ENCODE data around the gene ZYX.
"Not testable (repeated sequence)": the region's sequence is repeated elsewhere in the genome, so short reads cannot be mapped to it uniquely, and the experiment has no call there.

The ZYX gene

GRCh38 chr7:143424476-143424875 lies 43.3 kb downstream of the ZYX start:
- DNase-seq, result not testable (repeated sequence)

DNA sequence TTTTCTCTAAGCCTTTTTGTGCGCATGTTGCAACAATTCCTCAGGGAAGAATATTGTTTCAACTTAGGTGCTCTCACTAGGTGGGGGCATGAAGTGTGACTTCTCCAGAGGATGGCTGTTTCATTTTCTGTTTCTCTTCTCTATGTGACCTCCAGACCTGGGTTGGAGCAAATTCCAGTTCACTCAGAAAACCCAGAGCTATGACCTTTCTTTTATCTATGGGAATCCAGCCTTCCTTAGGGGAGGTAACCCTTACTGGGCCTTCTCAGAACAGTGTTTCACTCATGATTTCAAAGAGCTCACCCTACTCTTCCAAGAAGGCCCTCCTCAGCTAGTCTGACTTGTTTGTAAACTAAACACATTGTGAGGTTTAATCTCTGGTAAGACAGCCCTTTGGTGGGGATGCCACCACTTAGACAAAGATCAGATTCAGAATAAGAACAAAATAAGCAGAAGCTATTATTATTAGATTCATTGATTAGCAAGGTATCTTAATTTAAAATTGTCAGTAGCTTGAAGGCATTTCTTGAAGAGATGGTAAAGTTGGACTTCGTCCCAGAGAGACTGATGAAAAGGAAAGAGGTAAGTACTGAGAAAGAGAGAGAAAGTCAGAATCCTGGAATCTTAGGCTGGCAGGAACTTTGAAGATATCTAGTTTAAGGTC lies 45.5 kb downstream of the ZYX start:
- no peak for DNase-seq

- no peak for DNase-seq
Observed at GRCh38 chr7:143429770-143430698, 48.9 kb downstream of the ZYX start.

- no peak for DNase-seq
Observed at GRCh38 chr7:143431109-143431508, 50.0 kb downstream of the ZYX start.

- DNase-seq, result no peak
Observed at GRCh38 chr7:143433759-143434158, 52.6 kb downstream of the ZYX start.

DNA sequence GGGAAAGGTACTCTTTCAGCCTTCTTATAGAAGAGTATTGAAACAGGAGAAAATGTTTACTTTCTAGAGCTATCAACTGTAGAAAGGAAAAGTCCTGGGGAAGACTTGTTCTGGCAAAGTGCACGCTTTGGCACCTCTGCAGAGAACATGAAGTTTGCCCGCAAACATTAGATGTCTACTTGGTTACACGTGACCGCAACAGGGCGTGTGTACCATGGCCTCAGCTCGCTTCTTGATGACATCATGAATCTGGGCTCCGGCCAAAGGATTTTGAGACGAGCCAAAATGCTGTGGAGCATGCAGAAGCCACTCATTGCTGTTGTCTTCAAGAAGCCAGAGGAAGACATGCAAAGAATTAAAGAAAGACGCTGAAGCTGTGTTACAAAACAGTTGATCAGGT lies 53.5 kb downstream of the ZYX start:
- no peak for DNase-seq

- DNase-seq, result no peak
Observed at GRCh38 chr7:143435266-143435665, 54.1 kb downstream of the ZYX start.

DNA sequence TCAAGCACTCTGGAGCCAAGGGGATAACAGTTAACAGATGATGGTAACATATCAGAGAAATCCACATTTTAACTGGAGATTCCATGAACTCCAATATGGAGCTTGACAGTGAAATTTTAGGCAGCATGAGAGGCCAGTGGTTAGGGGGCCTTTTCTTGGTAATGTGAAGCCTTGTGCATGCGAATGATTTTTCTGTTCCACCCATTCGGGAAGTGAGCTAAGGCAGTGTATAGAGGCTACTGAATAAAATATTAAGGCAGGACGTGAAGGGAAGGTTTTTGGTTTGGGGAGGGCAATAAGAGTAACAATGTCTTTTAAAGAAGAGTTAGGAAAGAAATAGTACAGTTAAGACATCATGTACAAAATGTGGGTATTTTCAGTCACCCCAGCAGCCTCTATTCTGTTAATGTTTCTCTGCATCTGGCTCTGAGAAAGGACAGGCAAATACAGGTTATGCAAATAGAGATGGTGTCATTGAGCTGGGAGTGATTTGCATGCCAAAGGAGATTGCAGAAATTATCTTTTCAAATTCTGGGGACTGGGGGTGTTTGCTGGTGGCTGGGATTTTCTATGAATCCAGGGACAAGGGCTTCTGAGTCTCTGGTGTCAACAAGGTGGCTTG lies 55.3 kb downstream of the ZYX start:
- no peak for DNase-seq

- DNase-seq, result no peak
Observed at GRCh38 chr7:143437578-143437977, 56.4 kb downstream of the ZYX start.

DNA sequence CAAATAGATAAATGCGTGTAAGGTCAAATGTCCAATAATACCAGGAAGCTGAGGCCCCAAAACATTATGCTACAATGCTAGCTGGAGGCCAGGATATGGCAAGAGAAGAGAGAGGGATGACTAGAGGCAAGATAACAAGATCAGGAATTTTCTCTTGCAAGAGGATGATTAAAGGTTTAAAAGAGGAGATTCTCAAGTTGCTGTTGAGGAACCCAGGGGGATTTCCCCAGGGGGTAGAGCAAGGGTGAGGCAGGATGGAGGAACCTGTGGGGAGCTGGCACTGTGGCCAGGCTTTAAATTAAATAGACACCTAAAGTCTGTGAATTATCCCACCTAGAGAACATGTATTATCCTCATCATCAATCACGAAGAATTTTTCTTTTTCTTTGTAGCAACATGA lies 58.7 kb downstream of the ZYX start:
- no peak for DNase-seq

All from NCI-H1092 treated with DMSO at 0.1 percent for 48 hours (cell line).